GM19351 (cell line): ENCODE data around the gene SLX9.

Experiments
- ATAC-seq: cut with Tn5 transposase; IDR thresholded peaks from one replicate; pipeline ENCODE4 v1.9.1; 2021; ENCODE audit warnings: mild to moderate bottlenecking, moderate library complexity; ENCODE audit not compliant: unreplicated experiment

SLX9 gene

DNA sequence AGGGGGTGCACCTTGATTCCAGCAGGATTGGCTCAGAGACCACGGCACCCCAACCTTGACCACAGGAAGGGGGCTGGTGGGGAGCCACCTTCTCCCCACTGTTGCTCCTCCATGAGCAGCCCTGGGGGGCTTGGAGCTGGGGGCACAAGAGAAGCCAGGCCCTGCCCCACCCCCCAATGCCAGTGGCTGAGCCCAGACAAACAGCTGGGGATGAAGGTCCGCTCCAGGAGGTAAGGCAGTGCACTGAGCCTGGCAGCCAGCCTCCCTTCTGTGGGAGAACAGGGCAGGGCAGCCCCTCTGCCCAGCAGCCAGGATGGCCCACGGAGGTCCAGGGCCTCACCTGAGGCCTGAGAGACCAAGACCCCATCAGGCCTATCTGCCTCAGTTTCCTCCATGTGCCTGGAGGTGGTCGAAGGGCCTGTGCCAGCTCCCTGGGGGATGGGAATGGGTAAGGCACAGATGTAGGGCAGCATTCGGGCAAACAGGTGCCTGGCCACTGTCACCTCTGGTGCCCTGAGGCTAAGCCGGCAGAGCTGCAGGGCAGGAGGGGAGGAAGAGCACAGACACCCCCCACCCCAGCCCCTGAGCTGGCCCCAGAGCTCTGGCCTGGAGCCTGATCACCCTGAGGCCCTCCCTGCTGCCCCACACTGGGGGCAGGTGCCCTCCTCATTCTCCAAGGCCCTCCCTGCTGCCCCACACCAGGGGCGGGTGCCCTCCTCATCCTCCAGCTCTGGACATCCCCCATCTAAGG lies 26.2 kb upstream of the SLX9 start:
- no peak for ATAC-seq

GRCh38 chr21:44914176-44914874 lies 25.5 kb upstream of the SLX9 start:
- ATAC-seq, result no peak

- no peak for ATAC-seq
These were observed 22.9 kb upstream of the SLX9 start for GRCh38 chr21:44916965-44917364.

GRCh38 chr21:44917446-44918106 lies 22.3 kb upstream of the SLX9 start:
- ATAC-seq, result no peak

GRCh38 chr21:44918107-44918470 lies 21.7 kb upstream of the SLX9 start:
- ATAC-seq, result no peak

DNA sequence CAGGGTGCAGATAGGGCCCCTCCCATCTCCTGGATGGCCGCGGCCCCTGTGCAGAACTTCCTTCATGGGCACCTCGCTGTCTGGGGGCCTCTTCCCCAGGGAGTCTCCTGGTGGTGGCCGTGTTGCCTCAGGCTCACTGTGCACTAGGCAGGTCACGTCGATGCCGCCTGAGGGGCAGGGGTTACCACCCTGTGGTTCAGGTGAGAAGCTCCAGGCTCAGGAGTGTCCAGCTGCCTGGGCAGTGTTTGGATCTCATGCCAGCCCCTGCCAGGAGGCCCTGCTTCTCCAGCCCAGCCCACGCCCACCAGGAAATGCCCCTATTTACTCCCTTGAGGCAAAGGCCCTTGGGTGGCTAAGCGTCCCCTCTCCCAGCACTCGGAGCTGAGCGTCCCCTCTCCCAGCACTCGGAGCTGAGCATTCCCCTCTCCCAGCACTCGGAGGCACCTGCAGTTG lies 21.2 kb upstream of the SLX9 start:
- no peak for ATAC-seq

- no peak for ATAC-seq
These were observed 20.5 kb upstream of the SLX9 start for GRCh38 chr21:44919111-44919912.

DNA sequence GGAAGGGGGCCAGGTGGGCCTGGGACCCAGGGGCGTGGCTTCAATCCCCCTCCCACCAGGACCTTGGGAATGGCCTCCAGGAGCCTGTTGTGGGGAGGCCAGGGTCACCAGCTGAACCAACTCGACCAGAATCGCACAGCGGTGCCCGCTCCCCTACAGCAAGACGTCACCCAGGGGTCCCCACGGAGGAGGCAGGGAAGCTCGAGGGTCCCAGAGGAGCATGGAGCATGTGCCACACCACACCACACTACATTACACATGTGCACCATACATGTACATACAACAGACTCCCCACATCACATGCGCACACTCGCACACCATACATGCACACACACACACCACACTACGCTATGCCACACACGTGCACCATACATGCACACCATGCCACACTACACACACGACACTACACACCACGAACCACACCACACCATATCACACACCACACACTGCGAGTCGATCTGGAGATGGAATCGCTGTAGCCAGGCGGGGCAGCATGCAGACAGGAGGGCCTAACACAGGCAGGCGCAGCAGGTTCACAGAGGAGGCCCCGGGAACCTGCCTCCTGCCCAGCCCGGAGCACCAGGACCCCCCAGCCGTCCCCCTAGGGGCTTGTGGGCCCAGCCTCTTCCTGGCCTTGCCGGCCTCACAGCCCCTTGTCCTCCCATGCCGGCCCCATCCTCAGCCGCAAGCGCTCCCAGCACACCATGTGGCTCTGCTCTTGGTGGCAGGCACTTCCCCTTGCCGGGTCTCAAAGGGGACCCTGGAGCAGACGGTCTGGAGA lies 19.7 kb upstream of the SLX9 start:
- ATAC-seq, result no peak

DNA sequence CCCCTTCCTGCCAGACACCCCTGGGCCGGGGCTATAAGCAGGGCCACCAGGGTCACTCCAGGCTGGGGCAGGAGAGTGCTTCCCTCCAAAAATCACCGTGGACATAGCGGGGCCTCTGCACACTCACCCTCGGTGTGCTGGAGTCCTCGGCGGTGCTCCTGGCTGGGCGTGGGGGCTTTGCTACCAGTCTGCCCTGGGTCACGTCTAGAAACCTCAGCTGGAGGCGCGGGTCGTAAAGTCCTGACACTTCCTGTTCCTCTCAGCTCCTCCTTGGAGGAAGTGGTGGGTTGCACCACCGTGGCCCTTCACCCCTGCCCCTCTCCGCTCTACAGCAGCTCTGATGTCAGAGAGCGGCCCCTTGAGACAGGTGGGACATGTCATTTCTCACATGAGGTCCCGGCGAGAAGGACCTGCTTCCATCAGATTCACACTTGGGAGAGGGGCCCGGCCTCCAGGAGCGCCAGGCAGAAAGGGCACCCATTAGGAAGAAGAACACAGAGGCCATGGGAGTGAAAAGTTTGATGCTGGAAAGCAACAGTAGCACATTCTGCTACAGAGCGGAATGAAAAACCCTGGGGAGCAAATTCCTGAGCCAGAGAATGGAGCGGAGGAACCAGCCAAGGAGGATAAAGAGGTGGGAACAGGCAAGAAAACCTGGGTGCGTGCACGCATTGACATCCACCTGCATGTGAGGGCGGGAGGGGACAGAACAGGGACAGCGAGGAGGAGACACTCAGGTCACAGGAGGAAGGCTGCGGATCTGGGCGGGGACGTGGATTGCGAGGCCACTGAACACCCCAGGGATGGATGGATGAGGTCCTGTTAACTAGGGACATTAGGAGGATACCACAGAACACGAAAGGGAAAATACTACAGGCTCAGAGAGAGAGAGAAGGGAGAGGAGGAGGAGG lies 18.9 kb upstream of the SLX9 start, which contains the start of gene ITGB2:
ITGB2 (minus strand) TSS at position 206 of the 911 bp plus-strand sequence. CDS start 10,117 bp downstream, outside the sequence.
- peak; percentile 65 for ATAC-seq

- no peak for ATAC-seq
These were observed 17.9 kb upstream of the SLX9 start for GRCh38 chr21:44921928-44922327.

GRCh38 chr21:44923480-44924084 lies 16.2 kb upstream of the SLX9 start:
- no peak for ATAC-seq

DNA sequence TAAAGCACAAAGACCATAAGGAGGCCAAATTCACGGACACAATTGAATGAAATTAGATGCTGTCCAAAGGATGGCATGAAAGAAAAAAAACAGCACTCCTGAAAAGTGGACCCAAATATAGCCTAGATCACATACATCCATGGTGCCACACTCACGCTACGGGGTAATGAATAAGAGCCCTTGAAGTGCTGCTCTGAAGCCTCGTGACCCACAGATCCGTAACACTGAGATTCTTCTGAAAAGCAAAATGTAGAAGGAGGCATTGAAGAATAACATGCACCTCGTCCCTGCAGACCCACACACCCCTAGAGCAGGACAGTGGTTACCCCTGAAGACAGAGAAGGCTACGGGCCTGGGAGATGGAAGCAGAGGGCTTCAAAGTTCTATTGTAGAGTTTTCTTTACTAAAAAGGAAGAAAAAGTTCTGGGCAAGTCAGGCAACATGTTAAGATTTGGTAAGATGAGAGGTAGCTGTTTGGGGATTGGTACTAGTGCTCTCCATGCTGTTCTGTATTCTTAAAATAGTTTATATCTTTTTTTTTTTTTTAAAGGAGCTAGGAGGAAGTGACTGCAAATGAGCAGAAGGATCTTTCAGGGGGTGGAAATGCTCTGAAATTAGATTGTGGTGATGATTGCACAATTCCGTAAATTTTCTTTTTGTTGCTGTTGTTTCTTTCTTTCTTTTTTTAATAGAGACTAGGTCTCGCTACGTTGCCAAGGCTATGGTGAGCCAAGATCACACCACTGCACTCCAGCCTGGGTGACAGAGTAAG lies 15.0 kb upstream of the SLX9 start:
- ATAC-seq, result no peak

- ATAC-seq, result no peak
These were observed 14.5 kb upstream of the SLX9 start for GRCh38 chr21:44925378-44925755.

GRCh38 chr21:44926331-44927101 lies 13.3 kb upstream of the SLX9 start:
- ATAC-seq, result no peak

GRCh38 chr21:44927259-44927586 lies 12.6 kb upstream of the SLX9 start:
- no peak for ATAC-seq

- no peak for ATAC-seq
These were observed 12.0 kb upstream of the SLX9 start for GRCh38 chr21:44927587-44928461.
